Measurements from ENCODE around the gene ATP1A2. TPM values are rescaled to one million over a fixed set of nuclear protein-coding genes. Genes with fewer than 3 reads are reported as not detected.

The ATP1A2 gene
- total and polyA plus RNA-seq, 10 of the 15 experiments (the other 5 are each of a cell fraction or from before 2014, with no cell fraction given): 0.15 TPM; not detected in 9

- ChIA-PET RAD21 (ENCODE audit: unreplicated experiment) (interaction anchor here (0.7 to 3.6 kb wide), 5 partner anchors 32 to 1084 kb away, joined by 3 to 14 read pairs (median 3); no protein-coding TSS in a partner anchor), CTCF (interaction anchor here (0.7 to 3.5 kb wide), 4 partner anchors 56 to 84 kb away, joined by 3 to 25 read pairs (median 4); no protein-coding TSS in a partner anchor), POLR2A (interaction anchor here (1.0 kb wide), 1 partner anchor 98 kb away, joined by 3 read pairs; no protein-coding TSS in a partner anchor), SMC1A (ENCODE audit: uncharacterized antibody, unreplicated experiment) (interaction anchor here (1.0 to 2.5 kb wide), 5 partner anchors 26 to 209 kb away, joined by 3 to 10 read pairs (median 5); no protein-coding TSS in a partner anchor)
- in situ Hi-C loops (cut with MboI): no loop called here
- H3K9ac ChIP-seq (ENCODE audit: control insufficient read depth, insufficient read depth, low read length): no peak overlapping the region
- H3K79me2 ChIP-seq (ENCODE audit: control insufficient read depth, insufficient read depth, low read length): no peaks in the 10 kb centered on the region
- H3K4me1 ChIP-seq (ENCODE audit: control insufficient read depth, insufficient read depth, low read length): peaks cover 22% of the 10 kb centered on the region
- peak in 2 of 3 experiments; percentile 11 to 22; a peak in 2 of 6 replicates for TF ChIP-seq CTCF (IDR thresholded peaks at IDR 0.05 in 2 of 3, conservative IDR thresholded peaks at IDR 0.05 in 1 of 3; ENCODE audit: control insufficient read depth in 2 of 3, extremely low read depth in 1 of 3, insufficient read depth in 1 of 3, low read depth in 3 of 3, low read length in 3 of 3)
- TF ChIP-seq ZBTB11 (CRISPR knock-in tag; IDR thresholded peaks at IDR 0.05): no peak
- no peak for TF ChIP-seq TCF7 (IDR thresholded peaks at IDR 0.05; ENCODE audit: borderline replicate concordance)
- TF ChIP-seq E2F8 (IDR thresholded peaks at IDR 0.05; ENCODE audit: low read depth, partially characterized antibody): no peak
- peak; percentile 29 for ATAC-seq
- BruUV-seq (replicated peaks): no TSS peak
- H2AFZ ChIP-seq (ENCODE audit: control insufficient read depth, low read depth, low read length): no peak overlapping the region
- H3K4me3 ChIP-seq: no peak overlapping the region
- H3K27me3 ChIP-seq (replicated peaks in 1 of 2; ENCODE audit: control insufficient read depth in 2 of 2, insufficient read depth in 2 of 2, low read length in 1 of 2): no peaks in the 10 kb centered on the region; a peak in 1 of 4 replicates
- no peak for FAIRE-seq
- no peak overlapping the region for H3K4me2 ChIP-seq (ENCODE audit: control insufficient read depth, insufficient read depth)
- no peaks in the 10 kb centered on the region for H3K36me3 ChIP-seq (ENCODE audit: control insufficient read depth in 2 of 2, insufficient read depth in 2 of 2, low read length in 1 of 2)
- intact Hi-C loops (cut with micrococcal nuclease; ENCODE audit: unreplicated experiment): no loop called here
- no peaks in the 10 kb centered on the region for H3K9me3 ChIP-seq (replicated peaks; ENCODE audit: control insufficient read depth, insufficient read depth, low read length)
- WGBS (ENCODE audit: insufficient coverage, insufficient replicate concordance, low lambda C conversion rate, missing lambda C conversion rate): 67% methylated on average over 6 of the region's 6 CpGs
- H4K20me1 ChIP-seq (ENCODE audit: control insufficient read depth, insufficient read depth): no peaks in the 10 kb centered on the region
- no peak for DNase-seq (ENCODE audit: low read depth, low spot score)
- H3K27ac ChIP-seq (ENCODE audit: control insufficient read depth, insufficient read depth): no peak overlapping the region
Measured at GRCh38 chr1:160167580-160167979, 52.0 kb downstream of the ATP1A2 start.
